SJSA1 (cell line): ENCODE measurements around the gene IKZF2. TPM values are rescaled to one million over a fixed set of nuclear protein-coding genes. Genes with fewer than 3 reads are reported as not detected.

Experiments used
- DNase-seq, 2 experiments: peaks; one replicate each; pipeline ENCODE4 v3.0.0-alpha.2; 2015 to 2020; ENCODE audit warnings: low spot score in 2 of 2, low read depth in 1 of 2
- H3K27ac ChIP-seq: fragments of 250-450 bp; sonication (Bioruptor Pico); 2 replicates; pipeline ENCODE4 v1.5.1; 2020; ENCODE audit warnings: mild to moderate bottlenecking, moderate library complexity
- H3K27me3 ChIP-seq: fragments of 250-450 bp; sonication (Bioruptor Pico); replicated peaks from 2 replicates; pipeline ENCODE4 v1.5.1; 2020; ENCODE audit warnings: mild to moderate bottlenecking, moderate library complexity
- H3K36me3 ChIP-seq: fragments of 250-450 bp; sonication (Bioruptor Pico); 2 replicates; pipeline ENCODE4 v1.5.1; 2020; ENCODE audit warnings: mild to moderate bottlenecking
- H3K4me1 ChIP-seq: fragments of 250-450 bp; sonication (Bioruptor Pico); replicated peaks from 2 replicates; pipeline ENCODE4 v1.6.1; 2021; ENCODE audit warnings: mild to moderate bottlenecking
- H3K4me3 ChIP-seq: fragments of 250-450 bp; sonication (Bioruptor Pico); 2 replicates; pipeline ENCODE4 v1.5.1; 2020; ENCODE audit warnings: mild to moderate bottlenecking
- H3K9me3 ChIP-seq: fragments of 250-450 bp; sonication (Bioruptor Pico); replicated peaks from 2 replicates; pipeline ENCODE4 v1.5.1; 2020; ENCODE audit warnings: mild to moderate bottlenecking
- total RNA-seq: library from RNA; depleted of rRNA; stranded (reverse); fragments of >200 nt; shearing (Covaris generic); gene quantifications from 2 replicates; pipeline ENCODE4 v1.2.3, GENCODE V29; 2014

Gene IKZF2
- total RNA-seq, 1 experiment from 2014 or later: 6.5 TPM

GRCh38 chr2:213007290-213007838, 144.0 kb downstream of the IKZF2 start:
- Histone ChIP-seq H3K9me3 (no peaks in the 10 kb centered on the region), H3K36me3 (no peaks in the 10 kb centered on the region), H3K4me1 (peaks cover 6% of the 10 kb centered on the region; the same call in 1 of the 2 replicates), H3K27ac (no peak overlapping the region), H3K4me3 (no peak overlapping the region), H3K27me3 (no peaks in the 10 kb centered on the region)
- no peak for DNase-seq

- peaks cover 6% of the 10 kb centered on the region; the same call in 1 of the 2 replicates for H3K4me1 ChIP-seq
- H3K9me3 ChIP-seq: no peaks in the 10 kb centered on the region
- no peak overlapping the region for H3K27ac ChIP-seq
- H3K27me3 ChIP-seq: no peaks in the 10 kb centered on the region
- no peak for DNase-seq
- H3K36me3 ChIP-seq: no peaks in the 10 kb centered on the region
- no peak overlapping the region for H3K4me3 ChIP-seq
Observed at GRCh38 chr2:213004197-213004821, 147.1 kb downstream of the IKZF2 start.

GRCh38 chr2:213002383-213002782, 149.0 kb downstream of the IKZF2 start:
- Histone ChIP-seq H3K27ac (no peak overlapping the region), H3K4me1 (peaks cover 6% of the 10 kb centered on the region; the same call in 1 of the 2 replicates), H3K36me3 (no peaks in the 10 kb centered on the region), H3K9me3 (no peaks in the 10 kb centered on the region), H3K27me3 (no peaks in the 10 kb centered on the region), H3K4me3 (no peak overlapping the region)
- DNase-seq: no peak

- no peaks in the 10 kb centered on the region for H3K27me3 ChIP-seq
- no peak for DNase-seq
- no peaks in the 10 kb centered on the region for H3K9me3 ChIP-seq
- no peaks in the 10 kb centered on the region for H3K36me3 ChIP-seq
- H3K4me3 ChIP-seq: no peak overlapping the region
- H3K4me1 ChIP-seq: peaks cover 6% of the 10 kb centered on the region; the same call in 1 of the 2 replicates
- no peak overlapping the region for H3K27ac ChIP-seq
Observed at GRCh38 chr2:213001297-213001910, 150.0 kb downstream of the IKZF2 start.

GRCh38 chr2:212998626-212999359, 152.6 kb downstream of the IKZF2 start:
- H3K36me3 ChIP-seq: no peaks in the 10 kb centered on the region
- H3K27ac ChIP-seq: no peak overlapping the region
- no peak overlapping the region for H3K4me3 ChIP-seq
- H3K4me1 ChIP-seq: no peaks in the 10 kb centered on the region
- DNase-seq: no peak
- H3K27me3 ChIP-seq: no peaks in the 10 kb centered on the region
- no peaks in the 10 kb centered on the region for H3K9me3 ChIP-seq

GRCh38 chr2:212997526-212998020, 153.8 kb downstream of the IKZF2 start:
- Histone ChIP-seq H3K4me1 (no peaks in the 10 kb centered on the region), H3K36me3 (no peaks in the 10 kb centered on the region), H3K9me3 (no peaks in the 10 kb centered on the region), H3K4me3 (no peak overlapping the region), H3K27ac (no peak overlapping the region), H3K27me3 (no peaks in the 10 kb centered on the region)
- no peak for DNase-seq

- Histone ChIP-seq H3K36me3 (no peaks in the 10 kb centered on the region), H3K9me3 (no peaks in the 10 kb centered on the region), H3K4me3 (no peak overlapping the region), H3K27ac (no peak overlapping the region), H3K27me3 (no peaks in the 10 kb centered on the region), H3K4me1 (no peaks in the 10 kb centered on the region)
- DNase-seq: no peak
Observed at GRCh38 chr2:212995920-212996319, 155.5 kb downstream of the IKZF2 start.

- Histone ChIP-seq H3K4me3 (no peak overlapping the region), H3K27me3 (no peaks in the 10 kb centered on the region), H3K36me3 (no peaks in the 10 kb centered on the region), H3K9me3 (no peaks in the 10 kb centered on the region), H3K27ac (no peak overlapping the region), H3K4me1 (no peaks in the 10 kb centered on the region)
- no peak for DNase-seq
Observed at GRCh38 chr2:212994976-212995375, 156.4 kb downstream of the IKZF2 start.

GRCh38 chr2:212991120-212991519, 160.3 kb downstream of the IKZF2 start:
- no peaks in the 10 kb centered on the region for H3K36me3 ChIP-seq
- no peaks in the 10 kb centered on the region for H3K27me3 ChIP-seq
- no peak overlapping the region for H3K27ac ChIP-seq
- no peak for DNase-seq
- H3K4me1 ChIP-seq: no peaks in the 10 kb centered on the region
- H3K9me3 ChIP-seq: no peaks in the 10 kb centered on the region
- H3K4me3 ChIP-seq: no peak overlapping the region

GRCh38 chr2:212990697-212991096, 160.7 kb downstream of the IKZF2 start:
- H3K9me3 ChIP-seq: no peaks in the 10 kb centered on the region
- DNase-seq: no peak
- no peaks in the 10 kb centered on the region for H3K27me3 ChIP-seq
- no peaks in the 10 kb centered on the region for H3K4me1 ChIP-seq
- H3K36me3 ChIP-seq: no peaks in the 10 kb centered on the region
- no peak overlapping the region for H3K4me3 ChIP-seq
- H3K27ac ChIP-seq: no peak overlapping the region

GRCh38 chr2:212987492-212987891, 163.9 kb downstream of the IKZF2 start:
- Histone ChIP-seq H3K4me3 (no peak overlapping the region), H3K27me3 (no peaks in the 10 kb centered on the region), H3K36me3 (no peaks in the 10 kb centered on the region), H3K4me1 (no peaks in the 10 kb centered on the region), H3K27ac (no peak overlapping the region), H3K9me3 (no peaks in the 10 kb centered on the region)
- DNase-seq: no peak

- Histone ChIP-seq H3K27ac (no peak overlapping the region), H3K27me3 (no peaks in the 10 kb centered on the region; the same call in 1 of the 2 replicates), H3K4me3 (no peak overlapping the region), H3K9me3 (no peaks in the 10 kb centered on the region), H3K36me3 (no peaks in the 10 kb centered on the region), H3K4me1 (no peaks in the 10 kb centered on the region)
- no peak for DNase-seq
Observed at GRCh38 chr2:212984129-212984528, 167.3 kb downstream of the IKZF2 start.

GRCh38 chr2:212979799-212980198, 171.6 kb downstream of the IKZF2 start:
- H3K27me3 ChIP-seq: no peaks in the 10 kb centered on the region; the same call in 1 of the 2 replicates
- no peak for DNase-seq
- no peaks in the 10 kb centered on the region for H3K36me3 ChIP-seq
- no peaks in the 10 kb centered on the region; the same call in 1 of the 2 replicates for H3K9me3 ChIP-seq
- H3K27ac ChIP-seq: no peak overlapping the region
- no peaks in the 10 kb centered on the region for H3K4me1 ChIP-seq
- H3K4me3 ChIP-seq: no peak overlapping the region
